K562 (cell line): ENCODE measurements around the gene SCARB2. TPM values are rescaled to one million over a fixed set of nuclear protein-coding genes. Genes with fewer than 3 reads are reported as not detected.
A peak's percentile ranks its signal among the peaks of the same experiment; 100 is the strongest.

Experiments
- ADNP ChIP-seq: fragments of 200-800 bp; sonication (Bioruptor generic); IDR thresholded peaks from 2 replicates; pipeline ENCODE4 v1.6.1; 2016; ENCODE audit warnings: missing genetic modification characterization, missing compliant biosample characterization
- CBFB ChIP-seq: sonication (generic); formaldehyde crosslinking; IDR thresholded peaks from 2 replicates; pipeline ENCODE4 v1.4.0; 2020; ENCODE audit warnings: mild to moderate bottlenecking, missing genetic modification reagents
- CEBPB ChIP-seq: fragments of 450-650 bp; IDR thresholded peaks from 2 replicates; pipeline ENCODE4 v1.6.1; 2016; ENCODE audit warnings: missing genetic modification characterization, missing compliant biosample characterization
- E2F5 ChIP-seq: sonication (generic); formaldehyde crosslinking; IDR thresholded peaks from 2 replicates; pipeline ENCODE4 v1.8.0; 2022; ENCODE audit warnings: mild to moderate bottlenecking, missing genetic modification reagents
- EZH2 ChIP-seq: IDR thresholded peaks from 2 replicates; pipeline ENCODE4 v1.6.1; 2012; ENCODE audit warnings: low read depth, mild to moderate bottlenecking, inconsistent platforms, low read length, borderline replicate concordance
- FOXP1 ChIP-seq: sonication (generic); formaldehyde crosslinking; IDR thresholded peaks from 2 replicates; pipeline ENCODE4 v1.8.0; 2022; ENCODE audit warnings: mild to moderate bottlenecking, missing genetic modification reagents
- HNRNPK ChIP-seq: fragments of 200-400 bp; formaldehyde crosslinking; IDR thresholded peaks from one replicate; pipeline ENCODE4 v1.6.1; 2018; ENCODE audit warnings: mild to moderate bottlenecking, low read depth, low read length; ENCODE audit not compliant: poor library complexity, severe bottlenecking
- HNRNPL ChIP-seq: fragments of 200-400 bp; formaldehyde crosslinking; IDR thresholded peaks from 2 replicates; pipeline ENCODE4 v1.6.1; 2017; ENCODE audit warnings: low read depth, mild to moderate bottlenecking, low read length
- MBD1 ChIP-seq: fragments of 250-450 bp; sonication (Bioruptor Pico); IDR thresholded peaks from 2 replicates; pipeline ENCODE4 v1.8.0; 2022; ENCODE audit warnings: inconsistent platforms
- MECOM ChIP-seq: fragments of 250-450 bp; sonication (Bioruptor Pico); IDR thresholded peaks from 2 replicates; pipeline ENCODE4 v1.8.0; 2022; ENCODE audit warnings: inconsistent platforms
- NEUROD1 ChIP-seq: fragments of 150-350 bp; IDR thresholded peaks from 2 replicates; pipeline ENCODE4 v1.6.1; 2014; ENCODE audit warnings: borderline replicate concordance, low read length, low read depth; ENCODE audit not compliant: partially characterized antibody
- PHF21A ChIP-seq: fragments of 450-650 bp; IDR thresholded peaks from 2 replicates; pipeline ENCODE4 v1.6.1; 2017; ENCODE audit warnings: low read depth, borderline replicate concordance
- POLR2AphosphoS5 ChIP-seq: IDR thresholded peaks from 2 replicates; pipeline ENCODE4 v1.6.1; 2011; ENCODE audit warnings: mild to moderate bottlenecking, low read depth, low read length, moderate library complexity; ENCODE audit not compliant: control insufficient read depth, insufficient read depth
- RUNX1 ChIP-seq: sonication (generic); IDR thresholded peaks from 2 replicates; pipeline ENCODE4 v1.6.1; 2016; ENCODE audit warnings: antibody characterized with exemption, low read depth
- SFPQ ChIP-seq: fragments of 200-400 bp; formaldehyde crosslinking; IDR thresholded peaks from 2 replicates; pipeline ENCODE4 v1.6.1; 2017; ENCODE audit warnings: mild to moderate bottlenecking, low read depth, low read length, moderate library complexity
- SMARCC2 ChIP-seq: fragments of 450-650 bp; IDR thresholded peaks from 2 replicates; pipeline ENCODE4 v1.6.1; 2017; ENCODE audit warnings: antibody characterized with exemption, moderate library complexity, mild to moderate bottlenecking, low read depth
- SREBF2 ChIP-seq: sonication (generic); formaldehyde crosslinking; IDR thresholded peaks from 2 replicates; pipeline ENCODE4 v1.4.0; 2020; ENCODE audit warnings: mild to moderate bottlenecking, missing genetic modification reagents
- TARDBP ChIP-seq: fragments of 450-650 bp; IDR thresholded peaks from 2 replicates; pipeline ENCODE4 v1.6.1; 2016
- THRB ChIP-seq: fragments of 450-650 bp; formaldehyde crosslinking; conservative IDR thresholded peaks from 2 replicates; pipeline ENCODE4 v1.4.0; 2022; ENCODE audit warnings: mild to moderate bottlenecking, missing genetic modification characterization
- ZBED1 ChIP-seq: IDR thresholded peaks from 2 replicates; pipeline ENCODE4 v1.6.1; 2014
- ZBTB12 ChIP-seq: fragments of 250-450 bp; sonication (Bioruptor Pico); IDR thresholded peaks from 2 replicates; pipeline ENCODE4 v1.4.0; 2020
- ZNF184 ChIP-seq: sonication (generic); formaldehyde crosslinking; IDR thresholded peaks from 2 replicates; pipeline ENCODE4 v1.5.0; 2020; ENCODE audit warnings: missing genetic modification reagents
- polyA plus RNA-seq, 8 experiments: library from polyadenylated mRNA; depleted of rRNA in 4 of 8; stranded (reverse) in 5 of 8; unstranded in 3 of 8; fragments of >200 nt; fragmentation: Nextera tagmentation in 2 of 8; fragmentation: Illumina TruSeq in 1 of 8; extraction: Ambion mirVana in 2 of 8; extraction: Trizol in 1 of 8; gene quantifications; 2 replicates each; pipeline versions ENCODE4 v1.2.1 to v1.2.3, GENCODE V29; 2011 to 2014; ENCODE audit warnings: inconsistent platforms in 1 of 8, missing spikeins in 1 of 8
- total RNA-seq, 7 experiments: library from RNA; depleted of rRNA in 6 of 7; stranded (reverse); fragments of >200 nt in 6 of 7; fragmentation: Illumina TruSeq in 2 of 7; extraction: Trizol in 2 of 7; gene quantifications; 2 replicates each; pipeline versions ENCODE4 v1.2.1 to v1.2.3, GENCODE V29; 2011 to 2021; ENCODE audit warnings: low replicate concordance in 1 of 7

SCARB2 gene
- total and polyA plus RNA-seq, 9 of the 15 experiments (the other 6 are each of a cell fraction or from before 2014, with no cell fraction given), result 6.1 to 25.8 (median 17.8) TPM

GRCh38 chr4:76213415-76214176, at the start of gene SCARB2 (continued):
- TF ChIP-seq THRB (no peak), CBFB (CRISPR knock-in tag) (no peak), FOXP1 (peak; percentile 63; the same call in 1 of the 2 replicates), ZBTB12 (CRISPR knock-in tag) (no peak), RUNX1 (no peak), POLR2AphosphoS5 (peak; percentile 41; the same call in 1 of the 2 replicates), EZH2 (no peak), CEBPB (tag) (no peak), MECOM (CRISPR knock-in tag) (no peak), E2F5 (CRISPR knock-in tag) (no peak), NEUROD1 (no peak), TARDBP (peak; percentile 76; the same call in 1 of the 2 replicates), SFPQ (no peak), HNRNPL (no peak), ZBED1 (peak; percentile 45; the same call in 1 of the 2 replicates), MBD1 (no peak), ZNF184 (no peak), ADNP (tag) (no peak), SREBF2 (CRISPR knock-in tag) (no peak), HNRNPK (no peak), SMARCC2 (no peak), PHF21A (no peak)
